Vagina (tissue), 2 donors: ENCODE results near the gene CTNND2.

Experiments used
- CTCF ChIP-seq, 3 experiments: fragments of 450-650 bp in 2 of 3; fragments of 200-600 bp in 1 of 3; sonication (generic) in 1 of 3; IDR thresholded peaks; one replicate each; pipeline ENCODE4 v1.5.1; 2017 to 2019; ENCODE audit warnings: antibody characterized with exemption in 3 of 3, mild to moderate bottlenecking in 2 of 3, moderate library complexity in 2 of 3
- POLR2A ChIP-seq, 2 donors: fragments of 450-650 bp; IDR thresholded peaks; one replicate each; pipeline ENCODE4 v1.6.1; 2017; ENCODE audit warnings: antibody characterized with exemption in 2 of 2, mild to moderate bottlenecking in 2 of 2, moderate library complexity in 2 of 2

- no peak for TF ChIP-seq POLR2A (IDR thresholded peaks at IDR 0.05)
- no peak for TF ChIP-seq CTCF (IDR thresholded peaks at IDR 0.05)
Measured at GRCh38 chr5:11104651-11105112, 799.6 kb downstream of the CTNND2 start.
